Activated naive CD8-positive, alpha-beta T cell (primary cell): ENCODE data around the gene HNRNPUL1.

Experiments used
- H3K27ac Mint-ChIP-seq: one replicate; pipeline ENCODE4 v1.8.0; 2021; ENCODE audit warnings: mixed read lengths
- H3K27me3 Mint-ChIP-seq: one replicate; pipeline ENCODE4 v1.8.0; 2021; ENCODE audit warnings: mixed read lengths
- H3K36me3 Mint-ChIP-seq: one replicate; pipeline ENCODE4 v1.8.0; 2021; ENCODE audit warnings: mixed read lengths
- H3K4me1 Mint-ChIP-seq: one replicate; pipeline ENCODE4 v1.8.0; 2021; ENCODE audit warnings: low read depth, mixed read lengths
- H3K4me3 Mint-ChIP-seq: one replicate; pipeline ENCODE4 v1.8.0; 2021; ENCODE audit warnings: mild to moderate bottlenecking, mixed read lengths
- H3K9me3 Mint-ChIP-seq: one replicate; pipeline ENCODE4 v1.8.0; 2021; ENCODE audit warnings: low read depth, mixed read lengths

The HNRNPUL1 gene

GRCh38 chr19:41320568-41320967, 56.4 kb downstream of the HNRNPUL1 start:
- peaks cover 39% of the 10 kb centered on the region for H3K4me1 Mint-ChIP-seq
- no peak overlapping the region for H3K4me3 Mint-ChIP-seq
- peaks cover 5% of the 10 kb centered on the region for H3K36me3 Mint-ChIP-seq
- H3K27ac Mint-ChIP-seq: no peak overlapping the region
- H3K9me3 Mint-ChIP-seq: no peaks in the 10 kb centered on the region
- H3K27me3 Mint-ChIP-seq: no peaks in the 10 kb centered on the region

GRCh38 chr19:41321204-41321599, 57.0 kb downstream of the HNRNPUL1 start:
- peaks cover 6% of the 10 kb centered on the region for H3K36me3 Mint-ChIP-seq
- H3K9me3 Mint-ChIP-seq: no peaks in the 10 kb centered on the region
- H3K27ac Mint-ChIP-seq: peak overlapping the region; percentile 46
- peaks cover 39% of the 10 kb centered on the region for H3K4me1 Mint-ChIP-seq
- no peak overlapping the region for H3K4me3 Mint-ChIP-seq
- no peaks in the 10 kb centered on the region for H3K27me3 Mint-ChIP-seq

- Mint-ChIP-seq H3K27me3 (no peaks in the 10 kb centered on the region), H3K9me3 (no peaks in the 10 kb centered on the region), H3K4me1 (peaks cover 43% of the 10 kb centered on the region), H3K4me3 (no peak overlapping the region), H3K27ac (peak overlapping the region; percentile 46), H3K36me3 (peaks cover 7% of the 10 kb centered on the region)
These were observed 57.6 kb downstream of the HNRNPUL1 start for GRCh38 chr19:41321600-41322270.

GRCh38 chr19:41322451-41322850, 58.3 kb downstream of the HNRNPUL1 start:
- Mint-ChIP-seq H3K4me1 (peaks cover 44% of the 10 kb centered on the region), H3K27me3 (no peaks in the 10 kb centered on the region), H3K36me3 (peaks cover 6% of the 10 kb centered on the region), H3K27ac (peak overlapping the region; percentile 75), H3K4me3 (no peak overlapping the region), H3K9me3 (no peaks in the 10 kb centered on the region)

- peak overlapping the region; percentile 75 for H3K27ac Mint-ChIP-seq
- no peaks in the 10 kb centered on the region for H3K9me3 Mint-ChIP-seq
- H3K27me3 Mint-ChIP-seq: no peaks in the 10 kb centered on the region
- peaks cover 47% of the 10 kb centered on the region for H3K4me1 Mint-ChIP-seq
- H3K36me3 Mint-ChIP-seq: peaks cover 9% of the 10 kb centered on the region
- H3K4me3 Mint-ChIP-seq: no peak overlapping the region
These were observed 58.9 kb downstream of the HNRNPUL1 start for GRCh38 chr19:41323023-41323422.

GRCh38 chr19:41323430-41324125, 59.4 kb downstream of the HNRNPUL1 start:
- peaks cover 10% of the 10 kb centered on the region for H3K36me3 Mint-ChIP-seq
- no peaks in the 10 kb centered on the region for H3K27me3 Mint-ChIP-seq
- peak overlapping the region; percentile 96 for H3K27ac Mint-ChIP-seq
- H3K9me3 Mint-ChIP-seq: no peaks in the 10 kb centered on the region
- H3K4me3 Mint-ChIP-seq: no peak overlapping the region
- peaks cover 53% of the 10 kb centered on the region for H3K4me1 Mint-ChIP-seq

- no peaks in the 10 kb centered on the region for H3K9me3 Mint-ChIP-seq
- peaks cover 60% of the 10 kb centered on the region for H3K4me1 Mint-ChIP-seq
- peaks cover 10% of the 10 kb centered on the region for H3K36me3 Mint-ChIP-seq
- peak overlapping the region; percentile 63 for H3K4me3 Mint-ChIP-seq
- no peaks in the 10 kb centered on the region for H3K27me3 Mint-ChIP-seq
- peak overlapping the region; percentile 96 for H3K27ac Mint-ChIP-seq
These were observed 60.1 kb downstream of the HNRNPUL1 start for GRCh38 chr19:41324231-41324702.

GRCh38 chr19:41324921-41325639, 60.9 kb downstream of the HNRNPUL1 start:
- Mint-ChIP-seq H3K4me1 (peaks cover 60% of the 10 kb centered on the region), H3K27me3 (no peaks in the 10 kb centered on the region), H3K4me3 (peak overlapping the region; percentile 63), H3K36me3 (peaks cover 10% of the 10 kb centered on the region), H3K27ac (peak overlapping the region; percentile 96), H3K9me3 (no peaks in the 10 kb centered on the region)

- Mint-ChIP-seq H3K4me3 (no peak overlapping the region), H3K36me3 (peaks cover 13% of the 10 kb centered on the region), H3K27ac (no peak overlapping the region)
These were observed 61.4 kb downstream of the HNRNPUL1 start for GRCh38 chr19:41325640-41325946.

GRCh38 chr19:41325947-41326706, 62.0 kb downstream of the HNRNPUL1 start:
- Mint-ChIP-seq H3K36me3 (peaks cover 13% of the 10 kb centered on the region), H3K27ac (peak overlapping the region; percentile 97)

More at GRCh38 chr19:41325640-41325946, 61.4 kb downstream of the HNRNPUL1 start:
- H3K4me1 Mint-ChIP-seq: peaks cover 64% of the 10 kb centered on the region
- no peaks in the 10 kb centered on the region for H3K9me3 Mint-ChIP-seq
- H3K27me3 Mint-ChIP-seq: no peaks in the 10 kb centered on the region

GRCh38 chr19:41327076-41327575, 63.0 kb downstream of the HNRNPUL1 start:
- no peaks in the 10 kb centered on the region for H3K9me3 Mint-ChIP-seq
- peaks cover 16% of the 10 kb centered on the region for H3K36me3 Mint-ChIP-seq
- peak overlapping the region; percentile 97 for H3K27ac Mint-ChIP-seq
- H3K4me1 Mint-ChIP-seq: peaks cover 70% of the 10 kb centered on the region
- no peaks in the 10 kb centered on the region for H3K27me3 Mint-ChIP-seq
- peak overlapping the region; percentile 68 for H3K4me3 Mint-ChIP-seq

More at GRCh38 chr19:41325947-41326706, 62.0 kb downstream of the HNRNPUL1 start:
- no peaks in the 10 kb centered on the region for H3K27me3 Mint-ChIP-seq
- H3K4me1 Mint-ChIP-seq: peaks cover 65% of the 10 kb centered on the region
- peak overlapping the region; percentile 68 for H3K4me3 Mint-ChIP-seq
- no peaks in the 10 kb centered on the region for H3K9me3 Mint-ChIP-seq

GRCh38 chr19:41327576-41328156, 63.5 kb downstream of the HNRNPUL1 start:
- Mint-ChIP-seq H3K4me1 (peaks cover 71% of the 10 kb centered on the region), H3K36me3 (peaks cover 19% of the 10 kb centered on the region), H3K27me3 (no peaks in the 10 kb centered on the region), H3K9me3 (no peaks in the 10 kb centered on the region), H3K27ac (peak overlapping the region; percentile 98), H3K4me3 (peak overlapping the region; percentile 83)

- Mint-ChIP-seq H3K27ac (peak overlapping the region; percentile 98), H3K4me3 (peak overlapping the region; percentile 83), H3K9me3 (no peaks in the 10 kb centered on the region), H3K36me3 (peaks cover 19% of the 10 kb centered on the region), H3K4me1 (peaks cover 67% of the 10 kb centered on the region), H3K27me3 (no peaks in the 10 kb centered on the region)
These were observed 64.1 kb downstream of the HNRNPUL1 start for GRCh38 chr19:41328157-41328841.

- peak overlapping the region; percentile 83 for H3K4me3 Mint-ChIP-seq
- peak overlapping the region; percentile 98 for H3K27ac Mint-ChIP-seq
- H3K27me3 Mint-ChIP-seq: no peaks in the 10 kb centered on the region
- H3K9me3 Mint-ChIP-seq: no peaks in the 10 kb centered on the region
- peaks cover 19% of the 10 kb centered on the region for H3K36me3 Mint-ChIP-seq
- H3K4me1 Mint-ChIP-seq: peaks cover 68% of the 10 kb centered on the region
These were observed 64.7 kb downstream of the HNRNPUL1 start for GRCh38 chr19:41328842-41329225.
